Fibroblast of pulmonary artery (primary cell): ENCODE data around the gene INTS1.
"Not testable (repeated sequence)": the region's sequence is repeated elsewhere in the genome, so short reads cannot be mapped to it uniquely, and the experiment has no call there.

Experiments used
- DNase-seq: peaks from one replicate; pipeline ENCODE4 v3.0.0-alpha.2; 2010; ENCODE audit warnings: low read depth
- H3K4me3 ChIP-seq: replicated peaks from 2 replicates; pipeline ENCODE4 v1.5.1; 2011; ENCODE audit warnings: low read depth, mild to moderate bottlenecking, control low read depth, low read length, moderate library complexity
- TF ChIP-seq, protein P1 (sequence below): IDR thresholded peaks from 2 replicates; pipeline ENCODE4 v1.5.1; 2011; ENCODE audit warnings: mild to moderate bottlenecking, control low read depth, low read length, inconsistent platforms; ENCODE audit errors: missing control alignments

INTS1 gene

GRCh38 chr7:1520539-1521234 is 16.5 kb upstream of the INTS1 start:
- H3K4me3 ChIP-seq = no peak overlapping the region
- TF ChIP-seq, protein P1, sequence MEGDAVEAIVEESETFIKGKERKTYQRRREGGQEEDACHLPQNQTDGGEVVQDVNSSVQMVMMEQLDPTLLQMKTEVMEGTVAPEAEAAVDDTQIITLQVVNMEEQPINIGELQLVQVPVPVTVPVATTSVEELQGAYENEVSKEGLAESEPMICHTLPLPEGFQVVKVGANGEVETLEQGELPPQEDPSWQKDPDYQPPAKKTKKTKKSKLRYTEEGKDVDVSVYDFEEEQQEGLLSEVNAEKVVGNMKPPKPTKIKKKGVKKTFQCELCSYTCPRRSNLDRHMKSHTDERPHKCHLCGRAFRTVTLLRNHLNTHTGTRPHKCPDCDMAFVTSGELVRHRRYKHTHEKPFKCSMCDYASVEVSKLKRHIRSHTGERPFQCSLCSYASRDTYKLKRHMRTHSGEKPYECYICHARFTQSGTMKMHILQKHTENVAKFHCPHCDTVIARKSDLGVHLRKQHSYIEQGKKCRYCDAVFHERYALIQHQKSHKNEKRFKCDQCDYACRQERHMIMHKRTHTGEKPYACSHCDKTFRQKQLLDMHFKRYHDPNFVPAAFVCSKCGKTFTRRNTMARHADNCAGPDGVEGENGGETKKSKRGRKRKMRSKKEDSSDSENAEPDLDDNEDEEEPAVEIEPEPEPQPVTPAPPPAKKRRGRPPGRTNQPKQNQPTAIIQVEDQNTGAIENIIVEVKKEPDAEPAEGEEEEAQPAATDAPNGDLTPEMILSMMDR = no peak
- peak; percentile 91 for DNase-seq

DNA sequence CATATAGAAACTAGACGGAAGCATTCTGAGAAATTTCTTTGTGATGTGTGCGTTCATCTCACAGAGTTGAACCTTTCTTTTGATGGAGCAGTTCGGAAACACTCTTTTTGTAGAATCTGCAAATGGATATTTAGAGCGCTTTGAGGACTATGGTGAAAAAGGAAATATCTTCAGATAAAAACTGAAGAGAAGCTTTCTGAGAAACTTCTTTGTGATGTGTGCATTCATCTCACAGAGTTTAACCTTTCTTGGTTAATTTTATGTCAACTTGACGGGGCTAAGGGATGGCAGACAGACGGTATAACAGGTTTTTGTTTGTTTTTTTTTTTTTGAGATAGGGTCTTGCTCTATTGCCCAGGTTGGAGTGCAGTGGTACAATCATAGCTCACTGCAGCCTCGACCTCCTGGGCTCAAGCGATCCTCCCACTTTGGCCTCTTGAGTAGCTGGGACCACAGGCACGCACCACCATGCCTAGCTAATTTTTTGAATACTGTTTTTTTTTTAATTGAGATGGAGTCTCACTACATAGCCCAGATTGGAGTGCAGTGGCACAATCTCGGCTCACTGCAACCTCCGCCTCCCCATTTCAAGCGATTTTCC is 15.2 kb upstream of the INTS1 start:
- not testable (repeated sequence) for DNase-seq

DNA sequence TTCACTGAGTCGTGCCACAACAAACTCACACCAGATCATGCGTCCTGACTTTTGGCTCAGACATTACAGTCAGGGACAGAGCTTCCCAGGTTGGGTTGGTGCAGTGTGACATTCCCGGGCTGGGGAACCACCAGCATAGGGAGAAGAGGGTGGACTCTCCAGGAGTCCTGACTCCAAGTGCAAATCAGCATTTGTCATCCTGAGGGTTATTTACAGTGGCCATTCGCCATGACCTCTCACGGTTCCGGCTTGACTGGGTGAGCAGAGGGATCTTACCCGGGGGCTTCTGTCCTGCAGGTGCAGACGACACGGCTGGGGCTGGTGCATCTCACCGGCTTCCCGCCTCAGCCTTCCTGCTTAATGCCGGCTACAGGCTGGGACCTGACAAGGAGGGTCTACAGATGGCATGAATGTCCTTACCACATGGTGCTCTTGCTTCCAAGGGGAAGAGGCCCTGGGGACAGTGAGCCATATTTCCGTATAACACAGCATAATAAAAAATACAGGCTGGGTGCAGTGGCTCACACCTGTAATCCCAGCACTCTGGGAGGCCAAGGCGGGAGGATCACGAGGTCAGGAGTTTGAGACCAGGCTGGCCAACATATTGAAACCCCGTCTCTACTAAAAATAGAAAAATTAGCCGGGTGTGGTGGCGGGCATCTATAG is 12.5 kb upstream of the INTS1 start:
- no peak overlapping the region for H3K4me3 ChIP-seq
- TF ChIP-seq, protein P1 = no peak
- no peak for DNase-seq

More for the DNA sequence above, 15.2 kb upstream of the INTS1 start:
- H3K4me3 ChIP-seq = not testable (repeated sequence)

GRCh38 chr7:1515509-1515967 is 11.3 kb upstream of the INTS1 start:
- not testable (repeated sequence) for H3K4me3 ChIP-seq, DNase-seq

- no peak for DNase-seq
- H3K4me3 ChIP-seq = no peak overlapping the region
- TF ChIP-seq, protein P1 = no peak
Observed at GRCh38 chr7:1514995-1515401, 10.8 kb upstream of the INTS1 start.

DNA sequence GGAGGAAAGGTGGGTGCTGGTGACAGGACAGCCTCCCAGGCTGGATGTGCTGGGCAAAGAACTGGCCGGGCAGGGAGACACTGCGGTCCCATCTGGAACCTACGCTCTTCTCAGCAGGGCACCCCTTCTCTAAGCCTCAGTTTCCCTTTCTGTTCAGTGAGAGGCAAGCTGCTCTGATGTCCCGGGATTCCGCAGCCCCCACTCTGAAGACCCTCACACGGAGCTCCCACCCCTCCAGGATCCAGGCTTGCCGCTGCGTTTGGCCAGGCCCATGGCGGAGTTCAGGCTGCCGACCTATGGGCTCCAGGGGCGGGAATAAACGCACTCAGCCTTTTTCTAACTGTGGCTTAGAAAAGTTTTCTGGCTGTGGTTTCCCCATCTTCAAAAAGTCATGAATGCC is 10.2 kb upstream of the INTS1 start:
- DNase-seq = no peak
- no peak overlapping the region for H3K4me3 ChIP-seq
- TF ChIP-seq, protein P1 = no peak

GRCh38 chr7:1513657-1514095 is 9.5 kb upstream of the INTS1 start:
- no peak overlapping the region for H3K4me3 ChIP-seq
- TF ChIP-seq, protein P1 = no peak
- DNase-seq = peak; percentile 16
